ENCODE results near the gene CDKL1. TPM values are rescaled to one million over a fixed set of nuclear protein-coding genes. Genes with fewer than 3 reads are reported as not detected.

CDKL1 gene
- total and polyA plus RNA-seq, 2 donors (not counting 3 experiments of a cell fraction or from before 2014, with no cell fraction given): 2.6 to 9.7 TPM

GRCh38 chr14:50347521-50347920 lies 49.2 kb downstream of the CDKL1 start:
- no peak overlapping the region for H3K9ac ChIP-seq (replicated peaks; ENCODE audit: extremely low read depth, insufficient read depth, low read length)
- peak overlapping the region; percentile 70 for H2AFZ ChIP-seq (ENCODE audit: low read depth, low read length)
- H3K79me2 ChIP-seq (ENCODE audit: control insufficient read depth, insufficient read depth, low read length): no peaks in the 10 kb centered on the region
- no peak for TF ChIP-seq MAX (IDR thresholded peaks at IDR 0.05; ENCODE audit: insufficient read depth, insufficient read length)
- ChIA-PET CTCF (interaction anchor here (1.4 to 1.7 kb wide), 2 partner anchors 11 to 26 kb away, joined by 4 to 6 read pairs; no protein-coding TSS in a partner anchor), POLR2A (no interaction called here)
- FAIRE-seq (peak; percentile 46), DNase-seq (ENCODE audit: low read depth, low spot score) (peak; percentile 43)
- H3K4me1 ChIP-seq (ENCODE audit: control insufficient read depth, extremely low read depth, insufficient read depth, low read length): peaks cover 38% of the 10 kb centered on the region
- no peaks in the 10 kb centered on the region for H3K27me3 ChIP-seq (ENCODE audit: control insufficient read depth in 2 of 2, insufficient read depth in 2 of 2, low read length in 2 of 2)
- H3K9me1 ChIP-seq (replicated peaks; ENCODE audit: control insufficient read depth, extremely low read depth, insufficient read depth, low read length): no peaks in the 10 kb centered on the region
- no peaks in the 10 kb centered on the region for H3K36me3 ChIP-seq (ENCODE audit: control insufficient read depth in 2 of 2, extremely low read depth in 1 of 2, insufficient read depth in 2 of 2, low read length in 2 of 2)
- H3K9me3 ChIP-seq (replicated peaks; ENCODE audit: control insufficient read depth, insufficient read depth, low read length): no peaks in the 10 kb centered on the region
- no peak overlapping the region for H3K4me3 ChIP-seq (replicated peaks in 1 of 3; ENCODE audit: insufficient read depth in 1 of 3, low read depth in 1 of 3, low read length in 3 of 3)
- peak overlapping the region; percentile 12 for H3K4me2 ChIP-seq (ENCODE audit: insufficient read depth, low read length)
- intact Hi-C loops (cut with micrococcal nuclease): no loop called here
- dilution Hi-C loops (cut with MboI; ENCODE audit: extremely low pct_ligation_motif_present, low sequenced_read_pairs): no loop called here
- no peaks in the 10 kb centered on the region for H4K20me1 ChIP-seq (replicated peaks; ENCODE audit: control insufficient read depth, extremely low read depth, insufficient read depth, low read length)
- H3K27ac ChIP-seq (ENCODE audit: insufficient read depth, low read depth, low read length): no peak overlapping the region
- no TSS peak for BruUV-seq (replicated peaks)

DNA sequence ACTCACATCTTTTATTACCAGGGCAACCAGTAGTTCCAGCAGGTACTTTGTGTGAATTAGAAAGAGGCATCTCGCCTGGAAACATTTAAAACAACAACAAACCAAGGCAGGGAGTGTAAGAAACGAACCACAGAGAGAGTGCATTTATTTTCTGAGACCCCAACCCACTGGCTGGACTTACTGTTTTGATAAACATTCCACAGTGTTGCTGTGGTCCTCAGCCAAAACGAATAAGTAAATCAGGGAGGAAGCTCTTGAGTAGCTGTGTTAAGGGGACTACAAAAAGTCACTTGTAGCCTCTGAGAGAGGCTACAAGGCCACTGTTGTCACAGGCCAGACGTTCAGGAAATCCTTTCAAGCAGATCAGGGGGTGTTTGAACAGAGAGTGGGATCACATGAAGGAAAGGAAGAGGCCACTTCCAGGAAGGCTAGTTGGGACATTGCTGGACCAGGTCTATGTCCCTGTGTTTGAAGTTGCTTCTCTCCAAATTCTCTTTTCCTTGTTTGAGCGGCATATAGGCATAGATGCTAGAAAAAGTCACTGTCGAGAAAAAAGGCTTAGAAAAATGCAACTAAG lies 50.7 kb downstream of the CDKL1 start:
- FAIRE-seq (no peak), DNase-seq (ENCODE audit: low read depth, low spot score) (peak; percentile 58)
- Histone ChIP-seq H3K36me3 (ENCODE audit: control insufficient read depth in 2 of 2, extremely low read depth in 1 of 2, insufficient read depth in 2 of 2, low read length in 2 of 2) (no peaks in the 10 kb centered on the region), H2AFZ (ENCODE audit: low read depth, low read length) (peak overlapping the region; percentile 6), H3K9me1 (replicated peaks; ENCODE audit: control insufficient read depth, extremely low read depth, insufficient read depth, low read length) (no peaks in the 10 kb centered on the region), H3K9me3 (replicated peaks; ENCODE audit: control insufficient read depth, insufficient read depth, low read length) (no peaks in the 10 kb centered on the region), H3K4me1 (ENCODE audit: control insufficient read depth, extremely low read depth, insufficient read depth, low read length) (peaks cover 37% of the 10 kb centered on the region), H4K20me1 (replicated peaks; ENCODE audit: control insufficient read depth, extremely low read depth, insufficient read depth, low read length) (no peaks in the 10 kb centered on the region), H3K4me2 (ENCODE audit: insufficient read depth, low read length) (no peak overlapping the region), H3K9ac (replicated peaks; ENCODE audit: extremely low read depth, insufficient read depth, low read length) (no peak overlapping the region), H3K4me3 (replicated peaks in 1 of 3; ENCODE audit: insufficient read depth in 1 of 3, low read depth in 1 of 3, low read length in 3 of 3) (no peak overlapping the region), H3K27me3 (ENCODE audit: control insufficient read depth in 2 of 2, insufficient read depth in 2 of 2, low read length in 2 of 2) (no peaks in the 10 kb centered on the region), H3K27ac (ENCODE audit: insufficient read depth, low read depth, low read length) (no peak overlapping the region), H3K79me2 (ENCODE audit: control insufficient read depth, insufficient read depth, low read length) (no peaks in the 10 kb centered on the region)
- POLR2A ChIA-PET: no interaction called here
- no peak for TF ChIP-seq MAX (IDR thresholded peaks at IDR 0.05; ENCODE audit: insufficient read depth, insufficient read length)
- no peak for TF ChIP-seq MYC (IDR thresholded peaks at IDR 0.05; ENCODE audit: low read depth, low read length)
- no peak for TF ChIP-seq POLR2A (IDR thresholded peaks at IDR 0.05; ENCODE audit: low read depth, low read length)
- intact Hi-C loops (cut with micrococcal nuclease): no loop called here
- dilution Hi-C loops (cut with MboI; ENCODE audit: extremely low pct_ligation_motif_present, low sequenced_read_pairs): no loop called here
- no TSS peak for BruUV-seq (replicated peaks)
- CTCF ChIA-PET: interaction anchor here (1.2 to 2.2 kb wide), 5 partner anchors 10 to 368 kb away, joined by 3 to 9 read pairs (median 3); no protein-coding TSS in a partner anchor

All from endothelial cell of umbilical vein (primary cell).